22Rv1 (cell line): ENCODE results near the gene DTD1.

Source experiments
- H3K27ac ChIP-seq: fragments of 450-650 bp; 2 replicates; pipeline ENCODE4 v1.5.1; 2017
- ZFX ChIP-seq: fragments of 450-650 bp; IDR thresholded peaks from 2 replicates; pipeline ENCODE4 v1.6.1; 2017; ENCODE audit warnings: antibody characterized with exemption, borderline replicate concordance
- TF ChIP-seq, protein P1 (sequence below): fragments of 450-650 bp; IDR thresholded peaks from 2 replicates; pipeline ENCODE4 v1.5.1; 2017; ENCODE audit warnings: mild to moderate bottlenecking

Gene DTD1

GRCh38 chr20:18657575-18657974 is 69.7 kb downstream of the DTD1 start:
- no peak overlapping the region for H3K27ac ChIP-seq
- TF ChIP-seq, protein P1, sequence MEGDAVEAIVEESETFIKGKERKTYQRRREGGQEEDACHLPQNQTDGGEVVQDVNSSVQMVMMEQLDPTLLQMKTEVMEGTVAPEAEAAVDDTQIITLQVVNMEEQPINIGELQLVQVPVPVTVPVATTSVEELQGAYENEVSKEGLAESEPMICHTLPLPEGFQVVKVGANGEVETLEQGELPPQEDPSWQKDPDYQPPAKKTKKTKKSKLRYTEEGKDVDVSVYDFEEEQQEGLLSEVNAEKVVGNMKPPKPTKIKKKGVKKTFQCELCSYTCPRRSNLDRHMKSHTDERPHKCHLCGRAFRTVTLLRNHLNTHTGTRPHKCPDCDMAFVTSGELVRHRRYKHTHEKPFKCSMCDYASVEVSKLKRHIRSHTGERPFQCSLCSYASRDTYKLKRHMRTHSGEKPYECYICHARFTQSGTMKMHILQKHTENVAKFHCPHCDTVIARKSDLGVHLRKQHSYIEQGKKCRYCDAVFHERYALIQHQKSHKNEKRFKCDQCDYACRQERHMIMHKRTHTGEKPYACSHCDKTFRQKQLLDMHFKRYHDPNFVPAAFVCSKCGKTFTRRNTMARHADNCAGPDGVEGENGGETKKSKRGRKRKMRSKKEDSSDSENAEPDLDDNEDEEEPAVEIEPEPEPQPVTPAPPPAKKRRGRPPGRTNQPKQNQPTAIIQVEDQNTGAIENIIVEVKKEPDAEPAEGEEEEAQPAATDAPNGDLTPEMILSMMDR: no peak
- TF ChIP-seq ZFX: no peak

DNA sequence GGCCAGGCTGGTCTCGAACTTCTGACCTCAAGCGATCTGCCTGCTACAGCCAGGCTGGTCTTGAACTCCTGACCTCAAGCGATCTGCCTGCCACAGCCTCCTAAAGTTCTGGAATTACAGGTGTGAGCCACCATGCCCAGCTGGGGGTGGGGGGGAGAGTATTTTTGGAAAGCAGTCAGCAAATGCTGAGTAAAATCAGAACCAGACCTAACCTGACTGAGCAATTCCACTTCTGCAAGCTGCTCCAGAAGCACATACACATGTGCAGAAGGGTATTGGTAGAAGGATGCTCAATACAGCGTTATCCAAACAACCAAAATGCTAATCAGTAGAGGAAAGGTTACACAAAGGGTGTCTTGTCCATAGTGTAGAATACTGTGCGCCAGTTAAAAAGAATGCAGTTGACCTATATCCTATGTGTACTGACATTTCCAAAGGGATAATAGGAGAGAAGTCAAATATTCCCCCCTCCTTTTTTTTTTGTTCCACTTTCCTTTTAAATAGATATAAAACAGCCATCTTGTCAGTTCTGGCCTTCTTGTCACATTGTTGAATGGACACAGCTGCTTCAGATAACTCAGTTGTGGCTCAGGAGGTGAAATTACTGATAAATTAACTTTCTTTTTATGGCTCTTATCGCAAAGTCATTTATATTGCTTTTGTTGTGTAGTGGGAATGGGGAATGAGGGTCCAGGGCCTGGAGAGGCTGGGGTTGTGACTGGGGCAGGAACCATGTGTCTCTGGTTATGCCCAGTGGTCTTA is 74.6 kb downstream of the DTD1 start:
- TF ChIP-seq, protein P1: no peak
- TF ChIP-seq ZFX: no peak

GRCh38 chr20:18663932-18664331 is 76.1 kb downstream of the DTD1 start:
- TF ChIP-seq, protein P1: no peak
- no peak for TF ChIP-seq ZFX
- no peak overlapping the region for H3K27ac ChIP-seq

More for the DNA sequence above, 74.6 kb downstream of the DTD1 start:
- H3K27ac ChIP-seq: no peak overlapping the region

- TF ChIP-seq, protein P1: no peak
- TF ChIP-seq ZFX: no peak
- H3K27ac ChIP-seq: no peak overlapping the region
Measured at GRCh38 chr20:18665135-18665534, 77.3 kb downstream of the DTD1 start.

GRCh38 chr20:18666803-18667415 is 79.1 kb downstream of the DTD1 start:
- no peak for TF ChIP-seq ZFX
- TF ChIP-seq, protein P1: no peak
- H3K27ac ChIP-seq: no peak overlapping the region

DNA sequence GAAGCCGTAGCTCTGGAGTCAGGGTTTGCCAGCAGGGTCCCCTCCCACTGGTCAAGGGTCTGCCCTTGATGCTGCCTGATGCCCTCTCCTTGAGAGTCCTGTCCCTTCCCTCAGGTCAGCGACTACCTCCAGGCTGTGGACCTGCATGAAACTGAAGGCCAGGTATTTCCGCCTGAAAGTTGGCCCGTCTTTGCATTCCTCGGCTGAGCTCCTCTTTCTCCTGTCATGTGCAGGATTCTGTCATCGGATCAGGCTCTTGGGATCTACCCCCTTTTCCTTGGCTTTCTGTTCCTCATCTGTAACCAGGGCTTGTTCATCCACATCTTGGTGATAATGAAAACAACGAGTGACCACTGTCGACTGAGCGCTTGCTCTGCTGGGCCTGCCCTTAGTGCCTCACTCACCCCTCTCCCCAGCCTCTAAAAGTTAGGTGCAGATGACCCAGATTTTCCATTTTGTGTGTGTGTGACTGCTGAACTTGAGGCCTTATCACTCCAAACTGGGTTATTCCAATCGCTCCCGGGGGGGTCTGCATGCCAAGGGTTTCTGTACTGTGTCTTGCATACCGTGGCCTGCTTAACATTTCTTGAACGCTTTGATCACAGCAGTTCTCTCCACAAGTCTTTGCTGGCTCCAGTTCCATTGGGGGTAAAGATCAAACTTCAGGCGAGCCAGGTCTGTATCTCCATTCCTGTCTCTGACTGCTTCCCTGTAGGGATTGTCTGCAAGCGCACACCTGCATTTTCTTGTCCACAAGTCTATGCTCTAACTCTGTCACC is 81.6 kb downstream of the DTD1 start:
- no peak overlapping the region for H3K27ac ChIP-seq
- TF ChIP-seq, protein P1: no peak
- TF ChIP-seq ZFX: no peak
